HG02571 (cell line): ENCODE data around the gene TBC1D22A.
"Not testable (repeated sequence)": the region's sequence is repeated elsewhere in the genome, so short reads cannot be mapped to it uniquely, and the experiment has no call there.

Experiments
- ATAC-seq: cut with Tn5 transposase; IDR thresholded peaks from one replicate; pipeline ENCODE4 v1.9.1; 2021; ENCODE audit warnings: mild to moderate bottlenecking, moderate library complexity; ENCODE audit not compliant: unreplicated experiment

Gene TBC1D22A

DNA sequence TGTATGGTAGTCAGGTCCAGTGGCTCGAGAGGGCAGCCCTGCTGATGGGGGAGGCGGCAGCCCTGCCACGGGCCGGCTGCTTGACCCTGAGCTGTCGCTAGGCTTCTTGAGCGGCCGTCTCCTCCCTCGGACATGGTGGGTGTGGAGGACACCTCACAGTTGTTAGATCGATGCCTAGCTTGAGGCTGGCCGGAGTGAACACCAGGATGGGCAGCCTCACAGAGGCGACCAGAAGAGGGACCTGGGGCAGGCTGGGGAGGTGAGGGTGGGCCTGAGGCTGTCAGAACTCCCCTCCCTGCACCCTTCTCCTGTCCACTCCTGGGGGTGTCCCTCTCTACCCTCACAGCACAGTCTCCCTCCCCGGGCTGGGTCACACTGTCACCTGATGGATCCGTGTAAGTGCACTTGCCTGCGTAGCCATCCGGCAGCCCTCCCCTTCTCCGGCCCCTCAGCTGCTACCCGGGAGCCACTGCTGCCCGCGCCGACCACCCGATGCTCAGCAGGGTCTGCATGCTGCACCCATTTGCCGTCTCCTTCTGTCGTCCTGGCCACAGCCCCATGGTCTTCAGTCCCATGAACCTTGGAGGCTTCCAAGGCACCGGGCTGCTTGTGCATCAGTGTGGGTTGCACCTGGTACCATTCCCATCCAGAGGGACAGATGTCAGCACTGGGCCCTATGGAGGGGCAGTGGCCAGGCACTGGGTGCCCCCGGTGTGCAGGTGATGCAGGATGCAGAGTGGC, 394.1 kb downstream of the TBC1D22A start:
- no peak for ATAC-seq

DNA sequence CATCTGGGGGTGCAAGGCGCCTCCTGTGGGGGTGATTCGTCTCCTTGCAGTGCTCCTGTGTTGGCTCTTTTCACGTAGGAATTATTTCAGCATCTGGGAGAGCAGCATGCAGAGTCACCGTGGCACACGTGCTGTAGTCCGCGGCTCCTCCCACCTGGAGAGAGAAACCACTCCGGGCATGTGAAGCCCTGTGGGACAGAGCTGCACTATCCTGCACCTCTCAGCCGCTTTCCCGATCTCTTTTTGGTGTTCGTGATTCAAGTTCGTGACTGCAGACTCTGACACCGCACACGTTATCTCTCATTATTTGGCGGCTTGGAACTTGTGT, 394.6 kb downstream of the TBC1D22A start:
- ATAC-seq, result no peak

GRCh38 chr22:47157486-47158270, 395.2 kb downstream of the TBC1D22A start:
- no peak for ATAC-seq

- ATAC-seq, result no peak
Observed at GRCh38 chr22:47158457-47158856, 396.0 kb downstream of the TBC1D22A start.

DNA sequence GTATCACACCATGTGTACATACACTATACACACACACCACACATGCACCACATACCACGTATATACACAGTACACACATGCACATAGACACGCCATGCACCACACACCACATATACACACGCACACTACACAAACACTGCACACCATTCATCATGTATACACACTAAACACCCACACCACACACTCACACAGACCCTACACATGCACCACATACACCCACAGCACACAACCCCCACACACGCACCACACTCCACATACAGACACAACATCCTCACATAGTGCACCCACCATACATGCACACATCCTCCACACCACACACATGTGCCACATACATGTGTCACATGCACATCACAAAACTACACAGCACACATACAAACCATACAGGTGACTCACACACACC, 397.1 kb downstream of the TBC1D22A start:
- no peak for ATAC-seq

DNA sequence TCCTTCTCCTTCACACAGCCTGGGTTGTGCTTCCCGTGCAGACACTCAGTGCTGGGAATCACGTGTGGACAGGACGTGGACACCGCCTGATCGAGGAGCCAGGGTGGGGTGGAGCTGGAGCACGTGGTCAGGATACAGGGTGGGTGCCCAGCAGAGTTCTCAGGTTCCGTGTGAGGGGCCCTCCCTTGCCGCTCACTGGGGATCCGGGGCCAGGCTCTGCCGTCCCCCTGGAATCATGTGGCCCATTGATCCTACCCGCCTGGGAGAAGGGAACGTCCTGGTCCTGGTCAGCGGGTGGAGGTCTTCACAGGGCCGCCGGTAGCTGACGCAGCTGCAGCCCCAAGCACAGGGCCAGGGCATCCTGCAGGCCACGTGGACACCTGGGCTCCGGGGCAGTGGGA, 397.7 kb downstream of the TBC1D22A start:
- ATAC-seq, result no peak

- no peak for ATAC-seq
Observed at GRCh38 chr22:47160781-47161520, 398.5 kb downstream of the TBC1D22A start.

GRCh38 chr22:47161631-47162030, 399.2 kb downstream of the TBC1D22A start:
- no peak for ATAC-seq

GRCh38 chr22:47162865-47163264, 400.4 kb downstream of the TBC1D22A start:
- ATAC-seq, result no peak

DNA sequence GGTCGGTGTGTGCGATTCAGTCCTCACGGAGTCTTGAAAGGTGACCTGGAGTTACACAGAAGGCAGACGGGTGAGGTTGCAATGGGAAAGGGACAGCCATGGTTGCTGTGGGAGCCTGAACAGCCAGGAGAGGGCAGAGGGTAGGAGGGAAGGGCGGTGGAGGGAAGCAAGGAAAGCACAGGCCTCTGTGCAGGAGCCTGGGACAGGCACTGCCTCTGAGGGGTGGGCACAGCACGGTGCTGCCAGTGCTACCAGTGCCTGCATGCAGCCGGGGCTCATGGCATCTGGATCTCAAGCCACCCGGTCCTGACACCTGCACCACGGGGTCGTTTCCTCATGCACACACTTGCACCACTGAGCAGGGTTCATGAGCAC, 401.0 kb downstream of the TBC1D22A start:
- no peak for ATAC-seq

GRCh38 chr22:47163856-47164513, 401.5 kb downstream of the TBC1D22A start:
- no peak for ATAC-seq

DNA sequence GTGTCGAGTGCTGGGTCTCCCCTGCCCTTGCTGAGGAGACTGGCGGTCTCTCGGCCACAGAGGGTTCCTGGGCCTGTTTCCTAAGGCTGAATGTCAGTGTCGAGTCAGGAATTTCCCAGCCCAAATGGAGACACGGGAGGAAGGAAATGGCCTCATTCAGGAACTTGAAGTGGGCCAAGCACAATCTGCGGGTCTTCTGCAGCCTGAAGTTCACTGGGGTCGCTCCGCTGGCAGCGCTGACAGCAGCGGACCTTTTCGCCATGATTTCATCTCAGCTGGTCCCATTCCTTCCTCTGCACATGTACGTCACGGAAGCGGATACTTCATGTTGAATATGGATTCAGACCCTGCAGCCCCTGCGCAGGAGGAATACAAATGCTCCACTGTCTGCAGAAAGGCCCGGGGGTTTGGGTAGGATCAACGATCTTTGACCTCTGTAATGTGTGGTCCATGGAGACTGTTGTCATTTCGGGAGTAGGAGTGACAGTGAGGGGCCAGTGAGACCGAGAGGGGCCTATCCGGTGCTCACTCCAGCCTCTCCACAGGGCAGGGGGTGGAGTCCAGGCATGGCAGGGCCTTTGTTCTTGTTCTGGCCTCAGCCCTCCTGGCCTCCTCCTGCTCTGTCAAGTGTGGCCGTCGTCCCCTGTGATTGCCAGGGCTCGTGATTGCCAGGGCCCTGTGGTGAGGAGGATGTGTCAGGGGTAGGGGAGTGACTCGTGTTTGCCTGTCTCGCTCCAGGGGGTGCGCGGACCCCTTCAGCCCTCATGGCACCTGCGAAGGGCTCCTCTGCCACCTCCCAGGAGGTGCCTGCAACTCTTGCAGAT, 402.3 kb downstream of the TBC1D22A start:
- no peak for ATAC-seq

GRCh38 chr22:47165338-47166032, 403.0 kb downstream of the TBC1D22A start:
- no peak for ATAC-seq

DNA sequence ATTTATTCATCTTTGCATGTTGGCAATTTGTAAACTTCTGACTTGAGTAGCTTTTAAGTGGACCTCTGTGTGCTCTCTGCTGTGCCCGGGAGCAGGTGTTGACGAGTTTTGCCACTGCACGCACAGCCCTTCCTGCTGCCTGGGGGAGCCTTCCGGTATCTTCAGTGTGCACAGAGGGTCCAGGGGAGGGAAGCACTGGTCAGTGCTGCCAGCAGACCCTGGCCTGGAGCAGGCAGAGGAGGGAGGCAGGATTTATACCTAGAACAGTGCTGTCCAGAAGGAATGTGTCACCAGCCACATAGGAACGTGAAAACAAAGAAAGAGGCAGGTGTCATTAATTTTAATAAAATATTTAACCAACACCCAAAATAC, 403.6 kb downstream of the TBC1D22A start:
- ATAC-seq, result no peak

GRCh38 chr22:47166446-47167016, 404.1 kb downstream of the TBC1D22A start:
- ATAC-seq, result no peak

GRCh38 chr22:47167056-47167455, 404.6 kb downstream of the TBC1D22A start:
- ATAC-seq, result no peak

DNA sequence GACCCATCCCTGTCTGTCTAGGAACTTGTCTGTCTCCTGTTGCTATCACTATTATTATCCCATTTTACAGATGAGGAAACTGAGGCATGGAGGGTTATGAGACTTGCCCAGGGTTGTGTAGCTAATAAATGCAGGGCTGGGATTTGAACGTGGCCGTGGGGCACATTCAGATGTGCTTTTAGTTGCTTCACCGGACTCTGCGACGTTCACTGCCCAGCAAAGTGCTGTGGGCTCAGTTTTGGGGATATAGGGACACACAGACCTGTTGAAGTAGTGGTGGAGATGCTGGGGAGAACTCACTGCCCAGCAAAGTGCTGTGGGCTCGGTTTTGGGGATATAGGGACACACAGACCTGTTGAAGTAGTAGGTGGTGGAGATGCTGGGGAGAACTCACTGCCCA, 405.5 kb downstream of the TBC1D22A start:
- ATAC-seq, result not testable (repeated sequence)

DNA sequence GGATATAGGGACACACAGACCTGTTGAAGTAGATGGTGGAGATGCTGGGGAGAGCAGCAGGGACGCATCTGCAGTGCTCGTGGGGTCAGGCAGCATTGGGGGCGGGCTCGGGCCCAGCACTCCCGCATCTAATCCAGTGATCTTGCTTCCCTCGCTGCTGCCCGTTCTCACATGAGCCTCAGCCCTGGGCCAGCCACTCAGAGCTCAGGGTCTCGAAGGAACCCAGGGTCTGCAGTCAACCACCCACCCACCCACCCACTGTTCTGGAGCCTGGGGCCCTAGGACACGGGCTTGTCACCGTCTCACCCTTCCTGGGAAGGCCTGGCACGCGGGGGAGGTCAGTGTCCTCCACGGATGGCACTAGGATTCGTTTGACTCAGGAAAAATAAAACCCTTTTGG, 406.0 kb downstream of the TBC1D22A start:
- no peak for ATAC-seq
